HEK293 (cell line): ENCODE results near the gene EFHD1.

Experiments
- EGR2 ChIP-seq: fragments of 450-650 bp; formaldehyde crosslinking; IDR thresholded peaks from 2 replicates; pipeline ENCODE4 v1.5.1; 2016; ENCODE audit warnings: low read depth, missing biosample characterization, missing genetic modification characterization
- ELK4 ChIP-seq: IDR thresholded peaks from 2 replicates; pipeline ENCODE4 v1.6.1; 2011; ENCODE audit warnings: mild to moderate bottlenecking, low read depth, low read length, borderline replicate concordance
- GLIS1 ChIP-seq: fragments of 450-650 bp; formaldehyde crosslinking; IDR thresholded peaks from 2 replicates; pipeline ENCODE4 v1.5.1; 2016; ENCODE audit warnings: missing biosample characterization, missing genetic modification characterization
- GLIS2 ChIP-seq: fragments of 450-650 bp; formaldehyde crosslinking; IDR thresholded peaks from 2 replicates; pipeline ENCODE4 v1.5.1; 2016; ENCODE audit warnings: missing biosample characterization, missing genetic modification characterization
- KLF8 ChIP-seq: fragments of 450-650 bp; formaldehyde crosslinking; IDR thresholded peaks from 2 replicates; pipeline ENCODE4 v1.5.1; 2016; ENCODE audit warnings: missing biosample characterization, missing genetic modification characterization
- ZBTB49 ChIP-seq: fragments of 450-650 bp; formaldehyde crosslinking; IDR thresholded peaks from 2 replicates; pipeline ENCODE4 v1.5.1; 2016; ENCODE audit warnings: missing biosample characterization, missing genetic modification characterization, low read depth
- ZEB2 ChIP-seq: fragments of 450-650 bp; formaldehyde crosslinking; IDR thresholded peaks from 2 replicates; pipeline ENCODE4 v1.5.1; 2016; ENCODE audit warnings: missing biosample characterization, missing genetic modification characterization
- ZFHX2 ChIP-seq: fragments of 450-650 bp; formaldehyde crosslinking; conservative IDR thresholded peaks from 2 replicates; pipeline ENCODE4 v1.5.1; 2016; ENCODE audit warnings: missing biosample characterization, missing genetic modification characterization
- ZNF155 ChIP-seq: fragments of 450-650 bp; formaldehyde crosslinking; IDR thresholded peaks from 2 replicates; pipeline ENCODE4 v1.5.1; 2016; ENCODE audit warnings: missing biosample characterization, missing genetic modification characterization
- ZNF24 ChIP-seq: fragments of 450-650 bp; formaldehyde crosslinking; IDR thresholded peaks from 2 replicates; pipeline ENCODE4 v1.5.1; 2016; ENCODE audit warnings: missing biosample characterization, missing genetic modification characterization
- ZNF335 ChIP-seq: fragments of 450-650 bp; formaldehyde crosslinking; conservative IDR thresholded peaks from 2 replicates; pipeline ENCODE4 v1.5.1; 2016; ENCODE audit warnings: missing biosample characterization, missing genetic modification characterization
- ZNF354C ChIP-seq: fragments of 450-650 bp; formaldehyde crosslinking; IDR thresholded peaks from 2 replicates; pipeline ENCODE4 v1.5.1; 2016; ENCODE audit warnings: missing biosample characterization, missing genetic modification characterization, low read depth, borderline replicate concordance
- ZNF394 ChIP-seq: fragments of 450-650 bp; formaldehyde crosslinking; IDR thresholded peaks from 2 replicates; pipeline ENCODE4 v1.5.1; 2016; ENCODE audit warnings: missing biosample characterization, missing genetic modification characterization, mild to moderate bottlenecking, moderate library complexity, borderline replicate concordance
- ZNF423 ChIP-seq: fragments of 450-650 bp; formaldehyde crosslinking; IDR thresholded peaks from 2 replicates; pipeline ENCODE4 v1.5.1; 2016; ENCODE audit warnings: missing biosample characterization, missing genetic modification characterization
- ZNF660 ChIP-seq: fragments of 450-650 bp; IDR thresholded peaks from 2 replicates; pipeline ENCODE4 v1.5.1; 2018; ENCODE audit warnings: missing biosample characterization, mild to moderate bottlenecking, missing genetic modification characterization
- ZNF704 ChIP-seq: fragments of 450-650 bp; formaldehyde crosslinking; IDR thresholded peaks from 2 replicates; pipeline ENCODE4 v1.5.1; 2016; ENCODE audit warnings: missing biosample characterization, missing genetic modification characterization
- ZNF768 ChIP-seq: fragments of 450-650 bp; formaldehyde crosslinking; IDR thresholded peaks from 2 replicates; pipeline ENCODE4 v1.5.1; 2018; ENCODE audit warnings: missing biosample characterization, mild to moderate bottlenecking, missing genetic modification characterization
- TF ChIP-seq, protein P1 (sequence below): fragments of 450-650 bp; formaldehyde crosslinking; IDR thresholded peaks from 2 replicates; pipeline ENCODE4 v1.5.1; 2017; ENCODE audit warnings: missing biosample characterization, missing genetic modification characterization
- TF ChIP-seq, protein P2 (sequence below): fragments of 450-650 bp; formaldehyde crosslinking; IDR thresholded peaks from 2 replicates; pipeline ENCODE4 v1.5.1; 2017; ENCODE audit warnings: missing biosample characterization, missing genetic modification characterization
- TF ChIP-seq, protein P3 (sequence below): fragments of 450-650 bp; formaldehyde crosslinking; IDR thresholded peaks from 2 replicates; pipeline ENCODE4 v1.5.1; 2016; ENCODE audit warnings: missing biosample characterization, missing genetic modification characterization
- TF ChIP-seq, protein P4 (sequence below): fragments of 450-650 bp; formaldehyde crosslinking; IDR thresholded peaks from 2 replicates; pipeline ENCODE4 v1.5.1; 2016; ENCODE audit warnings: missing biosample characterization, missing genetic modification characterization

The EFHD1 gene

GRCh38 chr2:232611559-232612218, 21.7 kb upstream of the EFHD1 start (continued):
- TF ChIP-seq ZNF704 (tag by site-specific recombination) = no peak
- TF ChIP-seq, protein P1, sequence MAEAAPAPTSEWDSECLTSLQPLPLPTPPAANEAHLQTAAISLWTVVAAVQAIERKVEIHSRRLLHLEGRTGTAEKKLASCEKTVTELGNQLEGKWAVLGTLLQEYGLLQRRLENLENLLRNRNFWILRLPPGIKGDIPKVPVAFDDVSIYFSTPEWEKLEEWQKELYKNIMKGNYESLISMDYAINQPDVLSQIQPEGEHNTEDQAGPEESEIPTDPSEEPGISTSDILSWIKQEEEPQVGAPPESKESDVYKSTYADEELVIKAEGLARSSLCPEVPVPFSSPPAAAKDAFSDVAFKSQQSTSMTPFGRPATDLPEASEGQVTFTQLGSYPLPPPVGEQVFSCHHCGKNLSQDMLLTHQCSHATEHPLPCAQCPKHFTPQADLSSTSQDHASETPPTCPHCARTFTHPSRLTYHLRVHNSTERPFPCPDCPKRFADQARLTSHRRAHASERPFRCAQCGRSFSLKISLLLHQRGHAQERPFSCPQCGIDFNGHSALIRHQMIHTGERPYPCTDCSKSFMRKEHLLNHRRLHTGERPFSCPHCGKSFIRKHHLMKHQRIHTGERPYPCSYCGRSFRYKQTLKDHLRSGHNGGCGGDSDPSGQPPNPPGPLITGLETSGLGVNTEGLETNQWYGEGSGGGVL (tag by site-specific recombination) = peak; percentile 49
- TF ChIP-seq ZNF335 = 0 out of 2 replicates have a peak, but pooled peaks have one; percentile 8
- peak; percentile 87 for TF ChIP-seq ZNF423
- TF ChIP-seq, protein P2, sequence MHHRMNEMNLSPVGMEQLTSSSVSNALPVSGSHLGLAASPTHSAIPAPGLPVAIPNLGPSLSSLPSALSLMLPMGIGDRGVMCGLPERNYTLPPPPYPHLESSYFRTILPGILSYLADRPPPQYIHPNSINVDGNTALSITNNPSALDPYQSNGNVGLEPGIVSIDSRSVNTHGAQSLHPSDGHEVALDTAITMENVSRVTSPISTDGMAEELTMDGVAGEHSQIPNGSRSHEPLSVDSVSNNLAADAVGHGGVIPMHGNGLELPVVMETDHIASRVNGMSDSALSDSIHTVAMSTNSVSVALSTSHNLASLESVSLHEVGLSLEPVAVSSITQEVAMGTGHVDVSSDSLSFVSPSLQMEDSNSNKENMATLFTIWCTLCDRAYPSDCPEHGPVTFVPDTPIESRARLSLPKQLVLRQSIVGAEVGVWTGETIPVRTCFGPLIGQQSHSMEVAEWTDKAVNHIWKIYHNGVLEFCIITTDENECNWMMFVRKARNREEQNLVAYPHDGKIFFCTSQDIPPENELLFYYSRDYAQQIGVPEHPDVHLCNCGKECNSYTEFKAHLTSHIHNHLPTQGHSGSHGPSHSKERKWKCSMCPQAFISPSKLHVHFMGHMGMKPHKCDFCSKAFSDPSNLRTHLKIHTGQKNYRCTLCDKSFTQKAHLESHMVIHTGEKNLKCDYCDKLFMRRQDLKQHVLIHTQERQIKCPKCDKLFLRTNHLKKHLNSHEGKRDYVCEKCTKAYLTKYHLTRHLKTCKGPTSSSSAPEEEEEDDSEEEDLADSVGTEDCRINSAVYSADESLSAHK (tag by site-specific recombination) = no peak
- TF ChIP-seq ZFHX2 (tag by site-specific recombination) = peak; percentile 74
- no peak for TF ChIP-seq KLF8 (tag by site-specific recombination)
- 0 out of 2 replicates have a peak, but pooled peaks have one; percentile 5 for TF ChIP-seq ZNF768 (tag by site-specific recombination)
- no peak for TF ChIP-seq ZNF24 (tag by site-specific recombination)
- TF ChIP-seq, protein P3, sequence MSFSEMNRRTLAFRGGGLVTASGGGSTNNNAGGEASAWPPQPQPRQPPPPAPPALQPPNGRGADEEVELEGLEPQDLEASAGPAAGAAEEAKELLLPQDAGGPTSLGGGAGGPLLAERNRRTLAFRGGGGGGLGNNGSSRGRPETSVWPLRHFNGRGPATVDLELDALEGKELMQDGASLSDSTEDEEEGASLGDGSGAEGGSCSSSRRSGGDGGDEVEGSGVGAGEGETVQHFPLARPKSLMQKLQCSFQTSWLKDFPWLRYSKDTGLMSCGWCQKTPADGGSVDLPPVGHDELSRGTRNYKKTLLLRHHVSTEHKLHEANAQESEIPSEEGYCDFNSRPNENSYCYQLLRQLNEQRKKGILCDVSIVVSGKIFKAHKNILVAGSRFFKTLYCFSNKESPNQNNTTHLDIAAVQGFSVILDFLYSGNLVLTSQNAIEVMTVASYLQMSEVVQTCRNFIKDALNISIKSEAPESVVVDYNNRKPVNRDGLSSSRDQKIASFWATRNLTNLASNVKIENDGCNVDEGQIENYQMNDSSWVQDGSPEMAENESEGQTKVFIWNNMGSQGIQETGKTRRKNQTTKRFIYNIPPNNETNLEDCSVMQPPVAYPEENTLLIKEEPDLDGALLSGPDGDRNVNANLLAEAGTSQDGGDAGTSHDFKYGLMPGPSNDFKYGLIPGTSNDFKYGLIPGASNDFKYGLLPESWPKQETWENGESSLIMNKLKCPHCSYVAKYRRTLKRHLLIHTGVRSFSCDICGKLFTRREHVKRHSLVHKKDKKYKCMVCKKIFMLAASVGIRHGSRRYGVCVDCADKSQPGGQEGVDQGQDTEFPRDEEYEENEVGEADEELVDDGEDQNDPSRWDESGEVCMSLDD = peak; percentile 36; the same call in 1 of the 2 replicates
- TF ChIP-seq ELK4 = no peak
- no peak for TF ChIP-seq GLIS1
- TF ChIP-seq, protein P4, sequence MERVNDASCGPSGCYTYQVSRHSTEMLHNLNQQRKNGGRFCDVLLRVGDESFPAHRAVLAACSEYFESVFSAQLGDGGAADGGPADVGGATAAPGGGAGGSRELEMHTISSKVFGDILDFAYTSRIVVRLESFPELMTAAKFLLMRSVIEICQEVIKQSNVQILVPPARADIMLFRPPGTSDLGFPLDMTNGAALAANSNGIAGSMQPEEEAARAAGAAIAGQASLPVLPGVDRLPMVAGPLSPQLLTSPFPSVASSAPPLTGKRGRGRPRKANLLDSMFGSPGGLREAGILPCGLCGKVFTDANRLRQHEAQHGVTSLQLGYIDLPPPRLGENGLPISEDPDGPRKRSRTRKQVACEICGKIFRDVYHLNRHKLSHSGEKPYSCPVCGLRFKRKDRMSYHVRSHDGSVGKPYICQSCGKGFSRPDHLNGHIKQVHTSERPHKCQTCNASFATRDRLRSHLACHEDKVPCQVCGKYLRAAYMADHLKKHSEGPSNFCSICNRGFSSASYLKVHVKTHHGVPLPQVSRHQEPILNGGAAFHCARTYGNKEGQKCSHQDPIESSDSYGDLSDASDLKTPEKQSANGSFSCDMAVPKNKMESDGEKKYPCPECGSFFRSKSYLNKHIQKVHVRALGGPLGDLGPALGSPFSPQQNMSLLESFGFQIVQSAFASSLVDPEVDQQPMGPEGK = peak; percentile 56
- peak; percentile 39; the same call in 1 of the 2 replicates for TF ChIP-seq ZEB2
- TF ChIP-seq ZNF660 (tag by site-specific recombination) = no peak; the same call in 1 of the 2 replicates
- TF ChIP-seq EGR2 (tag by site-specific recombination) = peak; percentile 71; the same call in 1 of the 2 replicates
- no peak for TF ChIP-seq ZNF155 (tag by site-specific recombination)
- no peak for TF ChIP-seq ZNF354C (tag by site-specific recombination)
- TF ChIP-seq GLIS2 (tag by site-specific recombination) = 0 out of 2 replicates have a peak, but pooled peaks have one; percentile 30
- TF ChIP-seq ZBTB49 (tag by site-specific recombination) = no peak
- TF ChIP-seq ZNF394 = no peak
